Activated CD4-positive, alpha-beta T cell treated with anti-CD3 and anti-CD28 coated beads, Interleukin-2, amount 10 ng/mL, durations not matched to agents 7 days and 5 days (primary cell): ENCODE data around the gene GFER. TPM values are rescaled to one million over a fixed set of nuclear protein-coding genes. Genes with fewer than 3 reads are reported as not detected.
A peak's percentile ranks its signal among the peaks of the same experiment; 100 is the strongest.

Experiments
- CTCF ChIA-PET: fragments of 350-600 bp; sonication (Branson Sonifier 250); formaldehyde crosslinking; loops from one replicate; lab custom pipeline; 2021; ENCODE audit warnings: antibody characterized with exemption; lab: Charles Lee
- POLR2A ChIA-PET: fragments of 350-600 bp; sonication (Branson Sonifier 250); formaldehyde crosslinking; loops from one replicate; lab custom pipeline; 2021; ENCODE audit warnings: antibody characterized with exemption; lab: Charles Lee
- DNase-seq: peaks from one replicate; pipeline ENCODE4 v3.0.0-alpha.2; 2020
- H3K27ac Mint-ChIP-seq: one replicate; pipeline ENCODE4 v1.8.0; 2021; ENCODE audit warnings: mild to moderate bottlenecking, moderate library complexity, mixed read lengths
- H3K27me3 Mint-ChIP-seq: one replicate; pipeline ENCODE4 v1.8.0; 2021; ENCODE audit warnings: mixed read lengths
- H3K36me3 Mint-ChIP-seq: one replicate; pipeline ENCODE4 v1.8.0; 2021; ENCODE audit warnings: low read depth, mixed read lengths
- H3K4me1 Mint-ChIP-seq: one replicate; pipeline ENCODE4 v1.8.0; 2021; ENCODE audit warnings: mixed read lengths
- H3K4me3 Mint-ChIP-seq: one replicate; pipeline ENCODE4 v1.8.0; 2021; ENCODE audit warnings: mild to moderate bottlenecking, moderate library complexity, mixed read lengths
- H3K9me3 Mint-ChIP-seq: one replicate; pipeline ENCODE4 v1.8.0; 2021; ENCODE audit warnings: mixed read lengths
- total RNA-seq, 2 experiments: library from RNA; stranded (reverse); gene quantifications; one replicate each; pipeline ENCODE4 v1.2.3, GENCODE V29; 2021

GFER gene
- total RNA-seq, 2 experiments from 2014 or later, result 23.8 to 25.2 TPM

DNA sequence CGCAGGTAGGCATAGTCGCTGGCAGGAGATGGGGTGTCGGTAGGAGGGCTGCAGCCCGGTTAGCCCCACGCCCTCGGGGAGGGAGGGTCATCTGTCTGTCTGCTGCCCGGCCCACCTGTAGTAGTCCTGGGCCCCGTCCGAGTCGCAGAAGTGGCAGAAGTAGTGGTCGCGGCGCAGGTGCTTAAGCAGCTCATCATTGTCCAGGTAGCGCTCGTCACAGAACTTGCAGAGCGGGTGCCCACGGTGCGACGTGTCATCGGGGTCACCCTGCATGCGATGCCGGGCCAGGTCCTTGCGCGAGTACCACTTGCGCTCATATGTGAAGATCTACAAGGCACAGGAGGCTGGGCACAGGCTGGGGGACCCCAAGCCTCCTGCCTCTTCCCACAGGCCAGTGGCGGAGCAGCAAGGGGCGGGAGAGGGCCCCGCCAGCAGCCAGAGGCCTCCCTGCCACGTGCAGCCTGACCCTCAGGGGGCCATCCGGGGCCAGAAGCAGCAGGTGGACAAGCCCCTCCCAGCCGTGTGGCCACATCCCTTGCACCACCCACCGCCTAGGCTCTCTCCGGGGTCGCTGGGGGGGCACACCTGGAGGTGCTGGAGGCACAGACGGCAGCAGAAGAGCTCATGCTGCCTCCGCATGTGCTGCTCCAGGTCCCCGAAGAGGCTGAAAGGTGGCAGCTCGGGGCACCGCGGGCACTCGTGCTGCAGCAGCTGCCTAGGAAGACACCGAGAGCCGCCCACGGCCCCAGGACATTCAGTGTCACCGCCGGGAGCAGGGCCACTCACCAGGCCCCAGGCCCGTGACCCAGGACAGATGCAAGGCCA lies 18.6 kb downstream of the GFER start:
- no peak overlapping the region for H3K27ac Mint-ChIP-seq
- H3K27me3 Mint-ChIP-seq, result no peaks in the 10 kb centered on the region
- ChIA-PET CTCF (interaction anchor here (0.6 to 3.7 kb wide), 11 partner anchors 8 to 152 kb away, joined by 3 to 36 read pairs (median 6); partner anchors contain the start of genes TBL3 and TRAF7), POLR2A (no interaction called here)
- peaks cover 25% of the 10 kb centered on the region for H3K4me1 Mint-ChIP-seq
- no peaks in the 10 kb centered on the region for H3K9me3 Mint-ChIP-seq
- peaks cover 27% of the 10 kb centered on the region for H3K36me3 Mint-ChIP-seq
- no peak for DNase-seq
- no peak overlapping the region for H3K4me3 Mint-ChIP-seq

- POLR2A ChIA-PET, result no interaction called here
- H3K36me3 Mint-ChIP-seq, result peaks cover 25% of the 10 kb centered on the region
- CTCF ChIA-PET, result interaction anchor here (0.6 to 3.7 kb wide), 15 partner anchors 9 to 162 kb away, joined by 3 to 36 read pairs (median 5); partner anchors contain the start of genes NTHL1, TBL3, TRAF7 and TSC2
- peaks cover 32% of the 10 kb centered on the region for H3K4me1 Mint-ChIP-seq
- no peak for DNase-seq
- no peaks in the 10 kb centered on the region for H3K27me3 Mint-ChIP-seq
- H3K9me3 Mint-ChIP-seq, result no peaks in the 10 kb centered on the region
- H3K4me3 Mint-ChIP-seq, result no peak overlapping the region
- H3K27ac Mint-ChIP-seq, result no peak overlapping the region
These were observed 19.3 kb downstream of the GFER start for GRCh38 chr16:2003231-2003826.

DNA sequence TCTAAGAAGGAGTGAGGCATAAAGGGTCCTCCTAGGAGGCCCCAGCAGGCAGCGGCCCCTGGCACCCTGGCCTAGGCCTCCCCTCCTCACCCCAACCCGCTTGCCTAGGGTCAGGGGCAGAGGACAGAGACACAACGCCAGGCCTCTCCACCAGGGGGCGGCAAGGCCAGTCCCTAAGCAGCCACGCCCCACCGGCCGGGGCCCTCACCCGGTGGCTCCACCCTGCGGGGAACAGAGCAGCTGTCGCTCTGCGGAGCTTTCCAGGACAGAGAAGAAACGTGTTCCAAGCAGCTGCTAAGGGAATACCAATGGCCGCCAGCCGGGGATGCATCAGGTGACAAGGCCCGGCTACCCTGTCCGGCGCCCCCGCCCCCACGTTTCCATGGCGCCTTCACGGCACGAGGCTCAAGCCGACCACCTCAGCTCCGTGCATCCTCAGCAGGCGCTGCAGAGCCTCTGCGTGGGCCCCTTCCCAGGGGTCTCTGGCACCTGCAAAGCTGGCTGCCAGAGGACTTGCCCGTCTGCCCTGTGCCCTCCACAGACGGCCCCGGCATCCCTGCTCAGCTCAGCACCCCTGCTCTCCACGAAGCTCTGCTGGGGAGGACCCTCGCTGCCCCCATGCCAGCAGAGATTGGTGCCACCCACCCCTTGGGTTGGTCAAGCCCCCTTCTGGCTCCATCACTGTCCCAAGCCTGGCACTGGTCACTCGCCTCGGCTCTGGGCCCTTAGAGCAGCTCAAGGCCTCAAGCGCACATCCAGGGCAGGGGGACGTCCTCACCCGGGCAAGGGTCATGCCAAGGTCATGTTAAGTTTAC lies 20.0 kb downstream of the GFER start:
- Mint-ChIP-seq H3K27ac (no peak overlapping the region), H3K9me3 (no peaks in the 10 kb centered on the region), H3K27me3 (no peaks in the 10 kb centered on the region), H3K4me1 (peaks cover 37% of the 10 kb centered on the region), H3K4me3 (no peak overlapping the region), H3K36me3 (peaks cover 23% of the 10 kb centered on the region)
- CTCF ChIA-PET, result interaction anchor here (0.6 to 3.7 kb wide), 20 partner anchors 9 to 388 kb away, joined by 3 to 36 read pairs (median 4); partner anchors contain the start of genes NME3, NOXO1, NPW and NTHL1
- DNase-seq, result peak; percentile 92
- POLR2A ChIA-PET, result no interaction called here

- H3K9me3 Mint-ChIP-seq, result no peaks in the 10 kb centered on the region
- no peaks in the 10 kb centered on the region for H3K27me3 Mint-ChIP-seq
- ChIA-PET CTCF (interaction anchor here (0.7 to 3.7 kb wide), 9 partner anchors 11 to 150 kb away, joined by 3 to 36 read pairs (median 4); partner anchors contain the start of genes NOXO1, NPW and TRAF7), POLR2A (no interaction called here)
- H3K36me3 Mint-ChIP-seq, result peaks cover 23% of the 10 kb centered on the region
- no peak overlapping the region for H3K4me3 Mint-ChIP-seq
- H3K27ac Mint-ChIP-seq, result no peak overlapping the region
- H3K4me1 Mint-ChIP-seq, result peaks cover 37% of the 10 kb centered on the region
- DNase-seq, result no peak
These were observed 21.0 kb downstream of the GFER start for GRCh38 chr16:2004795-2005517.

DNA sequence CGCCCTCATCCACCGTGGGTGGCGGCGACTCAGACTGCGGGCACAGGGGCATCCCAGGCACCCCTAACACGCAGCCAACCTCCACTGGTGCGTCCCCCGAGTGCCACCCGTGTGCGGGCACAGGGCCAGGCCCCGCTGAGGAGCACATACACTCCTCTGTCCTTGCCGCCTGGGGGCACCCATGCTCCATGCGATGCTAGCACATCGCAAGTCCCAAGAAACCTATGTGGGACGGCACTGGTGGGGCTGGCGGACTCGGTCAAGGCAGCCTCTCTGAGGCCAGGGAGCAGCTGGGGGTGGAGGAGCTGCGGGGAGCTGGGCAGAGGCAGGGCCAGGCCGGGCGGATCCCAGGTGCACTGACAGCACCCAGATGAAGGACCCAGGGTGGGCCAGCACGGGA lies 21.7 kb downstream of the GFER start:
- no peak overlapping the region for H3K27ac Mint-ChIP-seq
- CTCF ChIA-PET, result interaction anchor here (3.7 kb wide), 1 partner anchor 11 kb away, joined by 36 read pairs; no protein-coding TSS in a partner anchor
- H3K9me3 Mint-ChIP-seq, result no peaks in the 10 kb centered on the region
- H3K4me3 Mint-ChIP-seq, result no peak overlapping the region
- H3K27me3 Mint-ChIP-seq, result no peaks in the 10 kb centered on the region
- POLR2A ChIA-PET, result no interaction called here
- H3K36me3 Mint-ChIP-seq, result peaks cover 28% of the 10 kb centered on the region
- peaks cover 43% of the 10 kb centered on the region for H3K4me1 Mint-ChIP-seq
- DNase-seq, result no peak

DNA sequence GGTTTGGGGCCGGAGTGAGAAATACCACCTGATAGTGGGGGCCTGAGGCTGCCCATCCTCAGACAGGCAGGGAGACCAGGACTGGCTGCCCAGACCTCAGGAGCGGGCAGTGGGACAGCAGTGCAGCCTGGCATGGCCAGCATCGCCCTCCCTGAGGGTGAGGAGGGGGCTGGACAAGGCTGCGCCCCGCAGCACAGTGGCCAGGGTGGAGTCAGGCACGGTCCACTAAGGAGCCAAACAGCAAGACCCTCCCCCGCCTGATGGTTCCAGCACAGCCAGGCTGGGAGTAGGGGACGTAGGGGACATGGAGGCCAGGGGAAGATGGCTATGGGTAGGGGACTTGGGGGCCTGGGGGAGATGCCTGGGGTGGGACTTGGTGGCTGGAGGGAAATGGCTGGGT lies 22.3 kb downstream of the GFER start:
- Mint-ChIP-seq H3K27ac (no peak overlapping the region), H3K4me1 (peaks cover 43% of the 10 kb centered on the region), H3K9me3 (no peaks in the 10 kb centered on the region), H3K36me3 (peaks cover 24% of the 10 kb centered on the region), H3K4me3 (no peak overlapping the region), H3K27me3 (no peaks in the 10 kb centered on the region)
- ChIA-PET POLR2A (no interaction called here), CTCF (interaction anchor here (3.7 kb wide), 1 partner anchor 12 kb away, joined by 36 read pairs; no protein-coding TSS in a partner anchor)
- no peak for DNase-seq

DNA sequence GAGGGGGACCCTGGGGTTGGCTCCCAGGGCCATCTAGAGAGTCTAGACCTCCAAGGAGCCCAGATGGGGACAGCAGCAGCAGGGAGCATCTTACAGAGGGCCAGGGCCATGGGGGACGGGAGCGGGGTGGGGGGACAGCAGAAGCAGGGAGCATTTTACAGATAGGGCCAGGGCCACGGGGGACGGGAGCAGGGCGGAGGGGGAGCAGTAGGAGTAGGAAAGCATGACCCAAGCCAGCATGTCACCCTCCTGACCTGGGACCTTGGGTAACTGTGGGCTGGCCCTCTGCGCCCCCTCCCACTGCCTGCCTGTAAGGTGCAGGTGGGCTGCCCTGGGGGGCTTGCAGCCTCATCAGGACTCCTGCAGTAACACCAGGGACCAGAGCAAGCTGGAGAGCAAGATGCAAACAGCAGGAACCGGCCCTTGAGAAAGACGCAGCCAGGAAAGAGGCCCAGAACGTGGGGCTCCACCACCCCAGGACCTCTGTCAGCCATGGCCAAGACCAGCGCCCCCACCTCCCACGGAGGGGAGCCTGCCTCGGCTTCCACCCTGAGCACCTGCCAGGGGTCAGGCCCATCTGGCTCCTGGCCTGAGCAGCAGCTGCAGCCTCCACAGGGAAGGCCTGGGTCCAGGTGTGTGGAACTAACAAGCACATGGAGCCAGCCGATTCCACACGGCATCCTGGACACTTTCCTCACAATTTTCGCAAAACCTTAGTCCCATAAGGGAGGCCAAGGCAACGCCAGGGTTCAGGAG lies 23.3 kb downstream of the GFER start:
- ChIA-PET POLR2A (no interaction called here), CTCF (interaction anchor here (1.3 to 2.4 kb wide), 3 partner anchors 12 to 133 kb away, joined by 5 to 9 read pairs (median 5); no protein-coding TSS in a partner anchor)
- peaks cover 43% of the 10 kb centered on the region for H3K4me1 Mint-ChIP-seq
- peak overlapping the region; percentile 91 for H3K27ac Mint-ChIP-seq
- no peaks in the 10 kb centered on the region for H3K27me3 Mint-ChIP-seq
- no peaks in the 10 kb centered on the region for H3K9me3 Mint-ChIP-seq
- peaks cover 21% of the 10 kb centered on the region for H3K36me3 Mint-ChIP-seq
- DNase-seq, result no peak
- peak overlapping the region; percentile 81 for H3K4me3 Mint-ChIP-seq

GRCh38 chr16:2008009-2008526 lies 24.1 kb downstream of the GFER start:
- peak; percentile 30 for DNase-seq
- ChIA-PET POLR2A (no interaction called here), CTCF (interaction anchor here (1.3 to 2.4 kb wide), 3 partner anchors 13 to 132 kb away, joined by 5 to 9 read pairs (median 5); no protein-coding TSS in a partner anchor)
- Mint-ChIP-seq H3K4me1 (peaks cover 43% of the 10 kb centered on the region), H3K27me3 (no peaks in the 10 kb centered on the region), H3K9me3 (no peaks in the 10 kb centered on the region), H3K27ac (peak overlapping the region; percentile 91), H3K36me3 (peaks cover 18% of the 10 kb centered on the region), H3K4me3 (peak overlapping the region; percentile 81)

GRCh38 chr16:2008631-2009163 lies 24.7 kb downstream of the GFER start:
- ChIA-PET POLR2A (interaction anchor here (1.0 kb wide), 1 partner anchor 146 kb away, joined by 3 read pairs; no protein-coding TSS in a partner anchor), CTCF (interaction anchor here (1.8 to 2.4 kb wide), 2 partner anchors 14 kb away, joined by 5 to 9 read pairs; no protein-coding TSS in a partner anchor)
- no peaks in the 10 kb centered on the region for H3K9me3 Mint-ChIP-seq
- no peaks in the 10 kb centered on the region for H3K27me3 Mint-ChIP-seq
- peaks cover 18% of the 10 kb centered on the region for H3K36me3 Mint-ChIP-seq
- DNase-seq, result peak; percentile 44
- peak overlapping the region; percentile 81 for H3K4me3 Mint-ChIP-seq
- peak overlapping the region; percentile 91 for H3K27ac Mint-ChIP-seq
- peaks cover 43% of the 10 kb centered on the region for H3K4me1 Mint-ChIP-seq

- Mint-ChIP-seq H3K9me3 (no peaks in the 10 kb centered on the region), H3K27ac (peak overlapping the region; percentile 91), H3K4me1 (peaks cover 39% of the 10 kb centered on the region), H3K27me3 (no peaks in the 10 kb centered on the region), H3K4me3 (peak overlapping the region; percentile 81), H3K36me3 (peaks cover 18% of the 10 kb centered on the region)
- ChIA-PET POLR2A (interaction anchor here (1.0 kb wide), 1 partner anchor 146 kb away, joined by 3 read pairs; no protein-coding TSS in a partner anchor), CTCF (interaction anchor here (2.4 kb wide), 1 partner anchor 14 kb away, joined by 9 read pairs; no protein-coding TSS in a partner anchor)
- DNase-seq, result no peak
These were observed 25.2 kb downstream of the GFER start for GRCh38 chr16:2009164-2009711.
